ENCODE results near the gene EXOSC1.

- TF ChIP-seq POLR2AphosphoS5 (IDR thresholded peaks at IDR 0.05; ENCODE audit: insufficient read depth in 1 of 2, low read depth in 1 of 2), result no peak
- no peak for TF ChIP-seq POLR2A (IDR thresholded peaks at IDR 0.05)
- peak; percentile 47 to 83 (median 76) for TF ChIP-seq CTCF (IDR thresholded peaks at IDR 0.05)
Observed at GRCh38 chr10:97407211-97407951, 38.4 kb downstream of the EXOSC1 start.

Measured in vagina (tissue), 2 donors.